Nephron (organoid): ENCODE results near the gene PGGHG.

Experiments
- H3K27ac Mint-ChIP-seq, 3 experiments: 2 replicates each; pipeline ENCODE4 v1.8.0; 2020; ENCODE audit warnings: mixed read lengths in 3 of 3, mild to moderate bottlenecking in 2 of 3, moderate library complexity in 1 of 3
- H3K27me3 Mint-ChIP-seq: 2 replicates; pipeline ENCODE4 v1.8.0; 2021; ENCODE audit warnings: low read depth, mild to moderate bottlenecking, moderate library complexity, mixed read lengths
- H3K36me3 Mint-ChIP-seq: 2 replicates; pipeline ENCODE4 v1.8.0; 2020; ENCODE audit warnings: low read depth, mixed read lengths
- H3K4me1 Mint-ChIP-seq: 2 replicates; pipeline ENCODE4 v1.8.0; 2020; ENCODE audit warnings: mixed read lengths
- H3K4me3 Mint-ChIP-seq, 3 experiments: 2 replicates each; pipeline ENCODE4 v1.8.0; 2020; ENCODE audit warnings: mild to moderate bottlenecking in 3 of 3, mixed read lengths in 3 of 3, moderate library complexity in 2 of 3
- H3K9me3 Mint-ChIP-seq: 2 replicates; pipeline ENCODE4 v1.8.0; 2020; ENCODE audit warnings: mixed read lengths
- CTCF ChIP-seq, 3 experiments: fragments of 200-600 bp; sonication (generic); IDR thresholded peaks; one replicate each; pipeline ENCODE4 v1.5.0; 2021; ENCODE audit warnings: antibody characterized with exemption in 3 of 3; ENCODE audit not compliant: unreplicated experiment in 3 of 3

PGGHG gene

GRCh38 chr11:334264-334994 lies 45.5 kb downstream of the PGGHG start:
- H3K9me3 Mint-ChIP-seq, result no peaks in the 10 kb centered on the region
- no peaks in the 10 kb centered on the region for H3K27me3 Mint-ChIP-seq
- H3K4me1 Mint-ChIP-seq, result peaks cover 48% of the 10 kb centered on the region
- H3K27ac Mint-ChIP-seq, result peak overlapping the region; percentile 91 to 98 (median 97)
- TF ChIP-seq CTCF (IDR thresholded peaks at IDR 0.05; ENCODE audit: unreplicated experiment in 3 of 3), result no peak
- peak overlapping the region in 1 of 3 experiments; percentile 14 for H3K4me3 Mint-ChIP-seq
- H3K36me3 Mint-ChIP-seq, result no peaks in the 10 kb centered on the region

GRCh38 chr11:335779-336658 lies 47.1 kb downstream of the PGGHG start:
- H3K9me3 Mint-ChIP-seq, result no peaks in the 10 kb centered on the region
- H3K27ac Mint-ChIP-seq, result peak overlapping the region; percentile 98
- TF ChIP-seq CTCF (IDR thresholded peaks at IDR 0.05; ENCODE audit: unreplicated experiment in 3 of 3), result no peak
- H3K4me1 Mint-ChIP-seq, result peaks cover 41% of the 10 kb centered on the region
- peak overlapping the region; percentile 24 to 71 (median 68) for H3K4me3 Mint-ChIP-seq
- no peaks in the 10 kb centered on the region for H3K36me3 Mint-ChIP-seq
- no peaks in the 10 kb centered on the region for H3K27me3 Mint-ChIP-seq

- H3K9me3 Mint-ChIP-seq, result no peaks in the 10 kb centered on the region
- no peak for TF ChIP-seq CTCF (IDR thresholded peaks at IDR 0.05; ENCODE audit: unreplicated experiment in 3 of 3)
- peak overlapping the region; percentile 98 for H3K27ac Mint-ChIP-seq
- H3K36me3 Mint-ChIP-seq, result no peaks in the 10 kb centered on the region
- peak overlapping the region; percentile 6 to 68 (median 15) for H3K4me3 Mint-ChIP-seq
- no peaks in the 10 kb centered on the region for H3K27me3 Mint-ChIP-seq
- peaks cover 36% of the 10 kb centered on the region for H3K4me1 Mint-ChIP-seq
These were observed 47.8 kb downstream of the PGGHG start for GRCh38 chr11:336659-337198.

- Mint-ChIP-seq H3K4me1 (peaks cover 41% of the 10 kb centered on the region), H3K27me3 (no peaks in the 10 kb centered on the region), H3K36me3 (no peaks in the 10 kb centered on the region), H3K9me3 (no peaks in the 10 kb centered on the region), H3K27ac (no peak overlapping the region), H3K4me3 (no peak overlapping the region)
- no peak for TF ChIP-seq CTCF (IDR thresholded peaks at IDR 0.05; ENCODE audit: unreplicated experiment in 3 of 3)
These were observed 48.8 kb downstream of the PGGHG start for GRCh38 chr11:337711-338110.

- H3K27ac Mint-ChIP-seq, result peak overlapping the region in 1 of 3 experiments; percentile 7
- H3K4me3 Mint-ChIP-seq, result no peak overlapping the region
- H3K9me3 Mint-ChIP-seq, result no peaks in the 10 kb centered on the region
- no peaks in the 10 kb centered on the region for H3K27me3 Mint-ChIP-seq
- TF ChIP-seq CTCF (IDR thresholded peaks at IDR 0.05; ENCODE audit: unreplicated experiment in 3 of 3), result no peak
- peaks cover 25% of the 10 kb centered on the region for H3K4me1 Mint-ChIP-seq
- H3K36me3 Mint-ChIP-seq, result no peaks in the 10 kb centered on the region
These were observed 51.0 kb downstream of the PGGHG start for GRCh38 chr11:339963-340362.
